A673 (cell line): ENCODE results near the gene SELENON. TPM values are rescaled to one million over a fixed set of nuclear protein-coding genes. Genes with fewer than 3 reads are reported as not detected.

ENCODE experiments used
- BruUV-seq: library from RNA; stranded (reverse); fragments of 400-500 nt; replicated peaks from 2 replicates; lab custom pipeline; 2021; lab: Mats Ljungman, UMichigan
- CTCF ChIA-PET: fragments of 300-600 bp; sonication (Branson Sonifier 250); formaldehyde crosslinking; loops from one replicate; lab custom pipeline; 2022; ENCODE audit warnings: antibody characterized with exemption; lab: Charles Lee
- POLR2A ChIA-PET: fragments of 300-600 bp; sonication (Branson Sonifier 250); formaldehyde crosslinking; loops from one replicate; lab custom pipeline; 2022; ENCODE audit warnings: antibody characterized with exemption; ENCODE audit not compliant: low non-redundant PET; lab: Charles Lee
- DNase-seq: peaks from one replicate; pipeline ENCODE4 v3.0.0-alpha.2; 2015; ENCODE audit warnings: low spot score
- H3K27ac ChIP-seq: fragments of 200-600 bp; sonication (generic); 2 replicates; pipeline ENCODE4 v1.5.1; 2016; ENCODE audit warnings: mixed run types, low read depth, mild to moderate bottlenecking, mixed read lengths, antibody characterized with exemption, low read length; ENCODE audit not compliant: poor library complexity, severe bottlenecking
- H3K27me3 ChIP-seq: fragments of 200-600 bp; sonication (generic); replicated peaks from 2 replicates; pipeline ENCODE4 v1.6.1; 2017; ENCODE audit warnings: mixed run types, low read depth, mild to moderate bottlenecking, mixed read lengths, antibody characterized with exemption, low read length; ENCODE audit not compliant: insufficient read depth, poor library complexity
- H3K36me3 ChIP-seq: fragments of 200-600 bp; sonication (generic); 2 replicates; pipeline ENCODE4 v1.6.1; 2016; ENCODE audit warnings: mixed run types, mild to moderate bottlenecking, mixed read lengths, antibody characterized with exemption, low read length; ENCODE audit not compliant: insufficient read depth, poor library complexity, severe bottlenecking
- H3K4me1 ChIP-seq: fragments of 200-600 bp; sonication (generic); 2 replicates; pipeline ENCODE4 v1.6.1; 2017; ENCODE audit warnings: mixed run types, mild to moderate bottlenecking, mixed read lengths, antibody characterized with exemption, low read length; ENCODE audit not compliant: insufficient read depth, poor library complexity, severe bottlenecking
- H3K4me3 ChIP-seq: fragments of 200-600 bp; sonication (generic); 2 replicates; pipeline ENCODE4 v1.5.1; 2016; ENCODE audit warnings: low read depth, mixed run types, mild to moderate bottlenecking, mixed read lengths, low read length; ENCODE audit not compliant: poor library complexity, severe bottlenecking
- H3K9me3 ChIP-seq: fragments of 200-600 bp; sonication (generic); 2 replicates; pipeline ENCODE4 v1.6.1; 2016; ENCODE audit warnings: mixed run types, low read depth, mild to moderate bottlenecking, mixed read lengths, antibody characterized with exemption, low read length; ENCODE audit not compliant: poor library complexity, severe bottlenecking
- EZH2 ChIP-seq: fragments of 200-600 bp; sonication (generic); IDR thresholded peaks from 2 replicates; pipeline ENCODE4 v1.6.1; 2017; ENCODE audit warnings: borderline replicate concordance, low read depth, mild to moderate bottlenecking, mixed read lengths, antibody characterized with exemption, low read length; ENCODE audit not compliant: poor library complexity, severe bottlenecking
- intact Hi-C: fragments of 100-400 bp; cut with micrococcal nuclease; formaldehyde crosslinking; loops from one replicate; pipeline ENCODE4 v1.10.0; 2022; ENCODE audit not compliant: unreplicated experiment
- total RNA-seq: library from RNA; stranded (reverse); gene quantifications from 2 replicates; pipeline ENCODE4 v1.2.3, GENCODE V29; 2021
- TF ChIP-seq, protein P1 (sequence below): fragments of 300-800, 200-600 bp; sonication (generic); conservative IDR thresholded peaks from 2 replicates; pipeline ENCODE4 v1.5.1; 2017; ENCODE audit warnings: low read depth, mild to moderate bottlenecking, antibody characterized with exemption, low read length, moderate library complexity, mixed read lengths

The SELENON gene
- total RNA-seq, 1 experiment from 2014 or later = 50.4 TPM

DNA sequence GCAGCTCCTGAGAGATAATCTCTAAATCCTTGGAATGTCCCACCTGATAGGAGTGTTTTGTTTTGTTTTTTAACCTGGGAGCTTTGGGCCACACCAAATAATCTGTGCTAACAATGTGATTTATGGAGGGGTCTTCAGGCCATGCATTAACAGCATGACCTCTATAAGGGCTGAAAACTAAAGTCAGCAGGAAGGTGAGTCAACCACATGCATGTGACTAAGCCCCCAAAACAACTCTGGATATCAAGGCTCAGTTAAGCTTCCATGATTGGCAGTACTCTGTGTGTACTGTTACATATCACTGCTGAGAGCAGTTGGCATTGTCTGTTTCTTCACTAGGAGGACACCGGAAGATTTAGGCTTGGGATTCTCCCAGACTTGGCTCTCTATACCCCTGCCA, 48.5 kb downstream of the SELENON start:
- H3K36me3 ChIP-seq = peaks cover 4% of the 10 kb centered on the region
- DNase-seq = no peak
- intact Hi-C loops = no loop called here
- no peaks in the 10 kb centered on the region for H3K27me3 ChIP-seq
- TF ChIP-seq EZH2 = no peak
- TF ChIP-seq, protein P1, sequence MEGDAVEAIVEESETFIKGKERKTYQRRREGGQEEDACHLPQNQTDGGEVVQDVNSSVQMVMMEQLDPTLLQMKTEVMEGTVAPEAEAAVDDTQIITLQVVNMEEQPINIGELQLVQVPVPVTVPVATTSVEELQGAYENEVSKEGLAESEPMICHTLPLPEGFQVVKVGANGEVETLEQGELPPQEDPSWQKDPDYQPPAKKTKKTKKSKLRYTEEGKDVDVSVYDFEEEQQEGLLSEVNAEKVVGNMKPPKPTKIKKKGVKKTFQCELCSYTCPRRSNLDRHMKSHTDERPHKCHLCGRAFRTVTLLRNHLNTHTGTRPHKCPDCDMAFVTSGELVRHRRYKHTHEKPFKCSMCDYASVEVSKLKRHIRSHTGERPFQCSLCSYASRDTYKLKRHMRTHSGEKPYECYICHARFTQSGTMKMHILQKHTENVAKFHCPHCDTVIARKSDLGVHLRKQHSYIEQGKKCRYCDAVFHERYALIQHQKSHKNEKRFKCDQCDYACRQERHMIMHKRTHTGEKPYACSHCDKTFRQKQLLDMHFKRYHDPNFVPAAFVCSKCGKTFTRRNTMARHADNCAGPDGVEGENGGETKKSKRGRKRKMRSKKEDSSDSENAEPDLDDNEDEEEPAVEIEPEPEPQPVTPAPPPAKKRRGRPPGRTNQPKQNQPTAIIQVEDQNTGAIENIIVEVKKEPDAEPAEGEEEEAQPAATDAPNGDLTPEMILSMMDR = no peak
- no peak overlapping the region for H3K4me3 ChIP-seq
- no peaks in the 10 kb centered on the region for H3K9me3 ChIP-seq
- no peaks in the 10 kb centered on the region for H3K4me1 ChIP-seq
- ChIA-PET POLR2A (no interaction called here), CTCF (interaction anchor here (1.0 kb wide), 1 partner anchor 10 kb away, joined by 4 read pairs; no protein-coding TSS in a partner anchor)
- no peak overlapping the region for H3K27ac ChIP-seq
- no TSS peak for BruUV-seq

DNA sequence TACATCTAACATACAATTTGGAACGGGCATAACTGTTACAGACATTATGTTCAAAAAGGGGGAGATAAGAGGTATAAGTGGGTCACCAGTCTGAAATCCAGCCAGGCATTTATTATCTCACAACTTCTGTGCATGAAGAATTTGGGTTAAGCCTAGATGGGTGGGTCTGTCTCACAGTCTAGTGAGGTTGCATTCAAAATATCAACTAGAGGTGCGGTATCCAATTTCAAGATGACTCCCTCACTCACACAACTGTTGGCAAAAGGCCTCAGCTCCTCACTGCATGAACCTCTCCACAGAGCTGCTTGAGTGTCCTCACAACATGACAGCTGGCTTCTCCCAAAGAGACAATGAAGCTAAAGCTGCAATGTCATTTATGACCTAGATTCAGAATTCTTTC, 54.6 kb downstream of the SELENON start:
- Histone ChIP-seq H3K4me1 (no peaks in the 10 kb centered on the region), H3K27me3 (no peaks in the 10 kb centered on the region), H3K36me3 (peaks cover 4% of the 10 kb centered on the region), H3K9me3 (no peaks in the 10 kb centered on the region), H3K4me3 (no peak overlapping the region), H3K27ac (no peak overlapping the region)
- CTCF ChIA-PET = no interaction called here
- TF ChIP-seq EZH2 = no peak
- TF ChIP-seq, protein P1 = no peak
- peak; percentile 29 for DNase-seq
- POLR2A ChIA-PET = interaction anchor here (0.7 kb wide), 1 partner anchor 32 kb away, joined by 3 read pairs; no protein-coding TSS in a partner anchor
- BruUV-seq = no TSS peak
- intact Hi-C loops = no loop called here

- BruUV-seq = TSS peak; percentile 14
- no peaks in the 10 kb centered on the region for H3K27me3 ChIP-seq
- H3K27ac ChIP-seq = no peak overlapping the region
- H3K36me3 ChIP-seq = no peaks in the 10 kb centered on the region
- CTCF ChIA-PET = no interaction called here
- peaks cover 7% of the 10 kb centered on the region for H3K4me1 ChIP-seq
- POLR2A ChIA-PET = no interaction called here
- no peak for DNase-seq
- H3K4me3 ChIP-seq = no peak overlapping the region
- intact Hi-C loops = no loop called here
- H3K9me3 ChIP-seq = no peaks in the 10 kb centered on the region
- TF ChIP-seq, protein P1 = no peak
- no peak for TF ChIP-seq EZH2
Observed at GRCh38 chr1:25856856-25857255, 56.9 kb downstream of the SELENON start.
